Upper lobe of left lung (tissue), 4 donors: ENCODE results near the gene JMY.

Source experiments
- POLR2A ChIP-seq, 4 donors: fragments of 450-650 bp; IDR thresholded peaks; one replicate each; pipeline ENCODE4 v1.5.1; 2016 to 2017; ENCODE audit warnings: antibody characterized with exemption in 4 of 4, mild to moderate bottlenecking in 2 of 4
- POLR2AphosphoS5 ChIP-seq, 2 donors: sonication (generic); formaldehyde crosslinking; IDR thresholded peaks; one replicate each; pipeline ENCODE4 v1.5.1; 2017; ENCODE audit warnings: antibody characterized with exemption in 2 of 2
- TF ChIP-seq, protein P1 (sequence below), 6 experiments: fragments of 450-650 bp in 4 of 6; fragments of 200-600 bp in 2 of 6; sonication (generic) in 2 of 6; IDR thresholded peaks; one replicate each; pipeline ENCODE4 v1.5.1; 2016 to 2019; ENCODE audit warnings: antibody characterized with exemption in 6 of 6

DNA sequence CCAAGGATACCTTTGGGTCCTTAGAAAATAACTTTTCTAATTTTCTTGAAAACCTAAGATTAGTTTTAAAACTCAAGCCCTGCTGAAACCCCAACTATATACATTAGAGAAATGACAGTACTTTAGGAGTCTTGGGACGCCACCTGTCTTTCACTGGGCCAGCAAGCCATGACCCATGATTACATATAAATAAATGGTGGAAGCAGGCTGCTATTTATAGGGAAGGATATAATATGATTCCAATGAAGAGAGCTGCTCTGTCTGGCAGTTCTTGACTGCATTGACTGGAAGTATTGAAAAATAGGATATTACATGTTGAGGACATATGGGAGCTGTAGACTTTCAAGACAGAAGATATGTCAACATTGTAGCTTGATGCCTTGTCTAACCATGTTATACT lies 7.3 kb downstream of the JMY start:
- TF ChIP-seq POLR2A (IDR thresholded peaks at IDR 0.05) (no peak), POLR2AphosphoS5 (IDR thresholded peaks at IDR 0.05) (no peak)
- TF ChIP-seq, protein P1, sequence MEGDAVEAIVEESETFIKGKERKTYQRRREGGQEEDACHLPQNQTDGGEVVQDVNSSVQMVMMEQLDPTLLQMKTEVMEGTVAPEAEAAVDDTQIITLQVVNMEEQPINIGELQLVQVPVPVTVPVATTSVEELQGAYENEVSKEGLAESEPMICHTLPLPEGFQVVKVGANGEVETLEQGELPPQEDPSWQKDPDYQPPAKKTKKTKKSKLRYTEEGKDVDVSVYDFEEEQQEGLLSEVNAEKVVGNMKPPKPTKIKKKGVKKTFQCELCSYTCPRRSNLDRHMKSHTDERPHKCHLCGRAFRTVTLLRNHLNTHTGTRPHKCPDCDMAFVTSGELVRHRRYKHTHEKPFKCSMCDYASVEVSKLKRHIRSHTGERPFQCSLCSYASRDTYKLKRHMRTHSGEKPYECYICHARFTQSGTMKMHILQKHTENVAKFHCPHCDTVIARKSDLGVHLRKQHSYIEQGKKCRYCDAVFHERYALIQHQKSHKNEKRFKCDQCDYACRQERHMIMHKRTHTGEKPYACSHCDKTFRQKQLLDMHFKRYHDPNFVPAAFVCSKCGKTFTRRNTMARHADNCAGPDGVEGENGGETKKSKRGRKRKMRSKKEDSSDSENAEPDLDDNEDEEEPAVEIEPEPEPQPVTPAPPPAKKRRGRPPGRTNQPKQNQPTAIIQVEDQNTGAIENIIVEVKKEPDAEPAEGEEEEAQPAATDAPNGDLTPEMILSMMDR (IDR thresholded peaks at IDR 0.05), result no peak
